CD4-positive, alpha-beta T cell treated with Interferon gamma for 1 hour (primary cell): Measurements from ENCODE around the gene AIM2.
"Not testable (repeated sequence)": the region's sequence is repeated elsewhere in the genome, so short reads cannot be mapped to it uniquely, and the experiment has no call there.

Source experiments
- DNase-seq: peaks from one replicate; pipeline ENCODE4 v3.0.0-alpha.2; 2020

The AIM2 gene

DNA sequence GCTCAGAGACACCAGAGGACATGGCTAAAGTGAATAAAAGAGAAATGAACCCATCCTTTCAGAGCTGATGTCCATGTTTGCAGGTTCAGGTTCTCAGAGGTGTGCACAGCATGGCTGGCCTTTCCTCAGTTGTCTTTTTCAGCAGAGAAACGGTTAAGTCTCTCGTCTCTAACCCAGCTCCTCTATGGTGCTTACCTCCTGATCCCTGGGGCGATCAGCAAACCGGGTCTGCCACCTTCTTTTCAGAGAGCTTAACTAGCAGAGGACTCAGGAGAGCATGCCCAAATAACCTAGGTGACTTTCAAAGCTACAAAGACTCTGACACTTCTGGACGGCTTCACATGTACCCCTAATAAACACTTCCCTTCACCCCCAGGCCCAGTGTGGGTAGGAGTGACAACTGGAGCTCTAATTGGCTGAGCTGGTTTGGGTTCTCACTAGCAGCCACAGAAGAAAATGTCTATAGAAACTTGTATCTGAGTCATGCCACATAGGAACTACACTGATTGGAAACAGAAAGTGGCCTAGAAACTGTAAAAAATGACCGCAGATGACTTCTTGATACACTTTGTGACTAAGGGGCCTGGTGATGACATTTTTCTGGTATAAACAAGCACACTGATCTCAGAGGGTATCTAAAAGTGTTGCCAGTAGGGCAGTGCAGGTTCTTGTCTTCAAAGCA is at the start of gene AIM2:
AIM2 (minus strand) TSS at position 329 of the 682 bp plus-strand sequence. CDS start 3,267 bp downstream, outside the sequence.
- DNase-seq = peak; percentile 75

DNA sequence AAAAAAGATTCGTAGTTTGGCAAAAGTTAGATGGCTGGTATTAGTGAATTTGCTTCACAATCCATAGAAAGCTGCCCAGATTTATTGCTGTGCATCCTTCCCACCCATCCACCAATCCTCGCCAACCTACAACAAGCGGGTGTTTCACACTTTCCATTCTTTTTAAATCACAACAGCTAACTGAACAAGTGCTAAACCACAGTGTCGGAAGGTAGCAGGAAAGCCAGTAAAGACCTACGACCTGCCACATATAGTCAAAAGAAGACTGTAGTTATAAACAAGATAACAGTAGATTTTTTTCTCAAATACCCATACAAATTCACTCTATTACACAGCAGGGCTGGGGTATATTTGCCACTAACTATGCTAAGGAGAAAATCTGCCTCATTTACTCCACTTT is 47.0 kb upstream of the AIM2 start:
- no peak for DNase-seq

DNA sequence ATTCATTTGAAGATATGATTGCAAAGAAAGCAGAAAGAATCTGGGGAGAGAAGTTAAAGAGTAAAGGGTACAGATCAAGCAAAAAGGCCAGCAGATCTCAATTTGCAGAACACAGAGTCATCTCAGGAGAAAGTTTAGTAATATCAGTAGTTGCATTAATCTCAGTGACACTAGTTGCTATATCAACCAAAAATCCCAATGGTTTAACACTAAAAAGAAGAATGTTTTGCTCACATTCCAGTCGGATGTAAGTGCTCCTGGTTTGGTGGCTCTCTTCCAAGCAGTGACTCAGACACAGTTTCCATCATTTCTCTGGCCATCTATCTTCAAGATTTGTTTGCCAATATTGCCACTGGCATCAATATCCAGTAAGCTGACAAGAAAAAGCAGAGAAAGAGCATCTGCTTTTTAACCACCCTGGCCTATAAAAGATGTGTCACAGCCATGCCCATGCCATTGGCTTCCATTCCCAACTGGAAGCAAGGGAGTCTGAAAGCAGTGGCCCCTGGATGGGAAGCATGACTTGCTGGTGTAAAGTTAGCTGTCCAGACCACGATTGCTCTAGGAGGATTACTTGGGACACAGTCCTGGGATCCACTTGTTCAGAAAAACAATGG is 45.5 kb upstream of the AIM2 start:
- DNase-seq = no peak

DNA sequence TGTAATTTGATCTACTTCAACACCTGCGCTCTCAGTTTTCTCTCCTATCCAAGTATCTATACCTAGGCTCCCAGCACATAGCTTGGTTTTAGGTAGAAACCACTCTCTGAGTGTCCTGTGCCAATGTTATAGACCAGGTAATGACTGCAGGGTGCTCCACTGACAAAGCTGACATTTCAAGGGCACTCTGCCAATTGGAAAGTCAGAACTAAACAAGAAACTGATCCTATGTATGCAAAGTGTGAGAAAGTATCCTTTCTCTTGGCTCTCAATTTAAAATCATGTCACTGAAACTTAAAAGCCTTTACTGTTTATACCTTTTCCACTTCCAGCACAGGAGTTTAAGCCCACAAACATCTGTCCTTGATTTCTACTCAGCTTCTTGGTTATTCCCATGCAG is 45.0 kb upstream of the AIM2 start:
- DNase-seq = no peak

- DNase-seq = no peak
Measured at GRCh38 chr1:159120317-159120716, 43.8 kb upstream of the AIM2 start.

- DNase-seq = no peak
Measured at GRCh38 chr1:159113596-159114433, 37.2 kb upstream of the AIM2 start.

DNA sequence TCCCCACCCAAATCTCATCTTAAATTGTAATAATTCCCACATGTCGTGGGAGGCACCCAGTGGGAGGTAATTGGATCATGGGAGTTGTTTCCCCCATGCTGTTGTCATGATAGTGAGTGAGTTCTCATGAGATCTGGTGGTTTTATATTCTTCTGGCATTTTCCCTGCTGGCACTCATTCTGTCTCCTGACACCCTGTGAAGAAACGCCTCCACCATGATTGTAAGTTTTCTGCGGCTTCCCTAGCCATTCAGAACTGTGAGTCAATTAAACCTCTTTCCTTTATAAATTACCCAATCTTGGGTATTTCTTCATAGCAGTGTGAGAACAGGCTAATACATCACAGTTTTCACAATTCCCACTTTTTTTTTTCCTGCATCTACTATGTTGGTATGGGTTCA is 26.5 kb upstream of the AIM2 start:
- not testable (repeated sequence) for DNase-seq

DNA sequence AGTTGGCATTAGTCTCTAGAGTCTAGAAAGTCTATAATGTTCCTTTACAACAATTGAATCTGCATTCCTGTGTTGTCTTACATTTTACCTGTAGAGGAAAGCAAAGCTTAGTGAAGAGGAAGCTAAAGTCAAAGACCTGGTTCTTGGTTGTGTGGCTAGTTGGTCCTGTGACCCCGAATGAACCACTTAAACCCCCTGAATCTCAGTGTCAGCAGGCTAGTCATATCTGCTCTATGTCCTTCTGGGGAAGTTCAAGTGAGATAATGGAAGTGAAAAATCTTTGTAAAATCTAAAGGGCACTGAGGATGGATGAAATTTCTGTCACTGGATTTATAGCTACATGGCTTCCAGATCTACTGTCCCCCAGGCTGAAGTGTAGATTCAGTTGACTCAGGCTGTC is 24.0 kb upstream of the AIM2 start:
- no peak for DNase-seq

DNA sequence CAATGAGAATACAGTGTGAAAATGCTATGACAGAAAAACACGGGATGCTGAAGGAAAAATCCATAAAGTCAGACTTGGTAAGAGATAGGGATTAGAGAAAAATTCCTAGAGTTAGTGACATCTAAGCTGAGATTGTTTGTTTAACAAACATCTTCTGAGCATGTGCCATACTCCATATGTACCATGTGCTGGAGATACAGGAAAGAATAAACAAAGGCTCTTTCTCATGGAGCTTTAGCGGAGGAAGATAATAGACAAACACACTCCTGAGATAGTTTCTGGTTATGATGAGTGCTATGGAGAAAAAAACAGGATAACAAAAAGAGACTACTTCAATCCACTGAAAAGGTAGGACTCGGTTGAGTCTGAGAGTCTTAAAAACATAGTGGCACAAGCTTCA is 22.0 kb upstream of the AIM2 start:
- no peak for DNase-seq

- DNase-seq = no peak
Measured at GRCh38 chr1:159092036-159092760, 15.6 kb upstream of the AIM2 start.

DNA sequence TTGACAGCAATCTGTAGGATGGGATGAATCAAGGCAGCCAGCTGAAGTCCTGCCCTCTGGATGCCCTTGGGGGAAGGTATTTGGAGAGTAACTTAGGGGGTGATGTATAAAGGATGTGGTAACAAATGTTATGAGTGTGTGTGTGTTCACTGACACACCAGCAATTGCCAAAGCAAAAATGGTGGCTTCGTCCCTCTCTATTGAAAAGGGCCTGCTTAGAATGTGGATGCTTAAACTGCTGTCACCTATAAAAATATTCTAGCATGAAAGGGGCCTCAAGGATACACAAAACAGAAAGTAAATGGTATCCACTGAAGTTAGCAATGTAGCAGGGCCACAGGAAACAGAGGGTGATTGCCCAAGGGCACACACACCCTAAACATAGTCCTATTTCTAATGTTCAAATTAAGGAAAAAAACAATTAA is 15.1 kb upstream of the AIM2 start:
- DNase-seq = peak; percentile 22

- no peak for DNase-seq
Measured at GRCh38 chr1:159091180-159091560, 14.6 kb upstream of the AIM2 start.

- DNase-seq = no peak
Measured at GRCh38 chr1:159090286-159091179, 14.0 kb upstream of the AIM2 start.

- no peak for DNase-seq
Measured at GRCh38 chr1:159089184-159089791, 12.7 kb upstream of the AIM2 start.

GRCh38 chr1:159088546-159089183 is 12.1 kb upstream of the AIM2 start:
- no peak for DNase-seq

GRCh38 chr1:159088050-159088449 is 11.5 kb upstream of the AIM2 start:
- no peak for DNase-seq

GRCh38 chr1:159084867-159085266 is 8.3 kb upstream of the AIM2 start:
- peak; percentile 24 for DNase-seq

GRCh38 chr1:159084152-159084551 is 7.6 kb upstream of the AIM2 start:
- DNase-seq = no peak

DNA sequence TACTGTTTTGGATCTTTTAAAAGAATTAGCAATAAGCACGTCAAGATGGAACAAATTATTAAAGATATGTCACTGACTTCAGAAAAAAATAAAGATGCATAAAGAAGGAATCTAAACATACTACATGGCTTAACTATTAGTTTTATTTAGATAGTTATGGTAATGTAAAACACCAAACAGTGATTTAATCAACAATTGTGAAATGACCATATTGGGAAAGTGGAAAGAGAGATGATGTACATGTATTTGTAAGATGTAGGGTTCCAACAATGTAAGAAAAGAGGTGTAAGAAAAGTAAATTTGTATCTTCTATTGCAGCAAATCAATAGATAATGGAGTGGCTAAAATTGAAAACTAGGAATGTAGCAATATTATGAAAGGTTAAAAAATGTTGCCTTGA is 6.4 kb upstream of the AIM2 start:
- no peak for DNase-seq

GRCh38 chr1:159081626-159082025 is 5.1 kb upstream of the AIM2 start:
- no peak for DNase-seq

DNA sequence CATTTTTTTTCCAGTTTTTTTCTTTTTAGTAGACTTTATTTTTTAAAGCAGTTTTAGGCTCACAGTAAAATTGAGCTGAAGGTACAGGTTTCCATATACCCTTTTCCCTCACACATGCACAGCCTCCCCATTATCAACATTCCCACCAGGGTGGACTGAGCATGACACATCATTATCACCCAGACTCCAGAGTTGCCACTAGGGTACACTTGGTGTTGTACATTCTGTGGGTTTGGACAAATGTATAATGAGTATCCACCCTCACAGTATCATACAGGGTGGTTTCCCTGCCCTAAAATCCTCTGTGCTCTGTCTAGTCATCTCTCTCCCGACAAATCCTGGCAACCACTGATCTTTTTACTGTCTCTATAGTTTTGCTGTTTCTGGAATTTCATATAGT is 3.0 kb upstream of the AIM2 start:
- DNase-seq = no peak
